ENCODE data around the gene ZNF526. TPM values are rescaled to one million over a fixed set of nuclear protein-coding genes. Genes with fewer than 3 reads are reported as not detected.

Gene ZNF526
- total RNA-seq, 4 donors from 2014 or later, result 4.6 to 7.9 (median 6.8) TPM

- peaks cover 16% of the 10 kb centered on the region in 2 donors for H3K36me3 ChIP-seq
- no peak overlapping the region for H3K27ac ChIP-seq
- no peak for DNase-seq
- no peaks in the 10 kb centered on the region for H3K27me3 ChIP-seq
- intact Hi-C loops (cut with DNase I), result no loop called here
- TF ChIP-seq POLR2A (IDR thresholded peaks at IDR 0.05) (no peak), CTCF (IDR thresholded peaks at IDR 0.05) (no peak)
- H3K9me3 ChIP-seq, result no peaks in the 10 kb centered on the region
- H3K4me1 ChIP-seq, result peaks cover 26 to 35% of the 10 kb centered on the region in 2 donors
- no peak overlapping the region for H3K4me3 ChIP-seq (replicated peaks in 1 of 3)
- 82% methylated on average over 11 of the region's 11 CpGs for WGBS, 2 donors
Observed at GRCh38 chr19:42214810-42215485, 5.2 kb upstream of the ZNF526 start.

- H3K36me3 ChIP-seq, result peaks cover 13 to 16% of the 10 kb centered on the region in 2 donors
- TF ChIP-seq POLR2A (IDR thresholded peaks at IDR 0.05), result no peak
- no peak for TF ChIP-seq CTCF (IDR thresholded peaks at IDR 0.05)
- intact Hi-C loops (cut with DNase I), result no loop called here
- H3K4me3 ChIP-seq (replicated peaks in 1 of 3), result peak overlapping the region; percentile 44 to 80 (median 68)
- no peaks in the 10 kb centered on the region for H3K27me3 ChIP-seq
- 2 to 5% methylated on average over 19 to 32 of the region's 79 CpGs for WGBS, 2 donors
- peak overlapping the region; percentile 79 to 100 (median 95) for H3K27ac ChIP-seq
- DNase-seq, result peak; percentile 47 to 58
- no peaks in the 10 kb centered on the region for H3K9me3 ChIP-seq
- H3K4me1 ChIP-seq, result peaks cover 33 to 45% of the 10 kb centered on the region in 2 donors
Observed at GRCh38 chr19:42216653-42217519, 3.2 kb upstream of the ZNF526 start.

- WGBS, 2 donors, result 16 to 17% methylated on average over 56 to 57 of the region's 57 CpGs
- Histone ChIP-seq H3K9me3 (no peaks in the 10 kb centered on the region), H3K4me3 (replicated peaks in 1 of 3) (peak within 1 kb of the TSS; percentile 44 to 80 (median 68)), H3K36me3 (peaks cover 10 to 16% of the 10 kb centered on the region in 2 donors), H3K27me3 (no peaks in the 10 kb centered on the region), H3K27ac (peak within 1 kb of the TSS; percentile 79 to 100 (median 95)), H3K4me1 (peaks cover 33 to 45% of the 10 kb centered on the region in 2 donors)
- intact Hi-C loops (cut with DNase I), result no loop called here
- TF ChIP-seq POLR2A (IDR thresholded peaks at IDR 0.05) (peak; percentile 19 to 95), CTCF (IDR thresholded peaks at IDR 0.05) (no peak)
- peak; percentile 95 to 98 for DNase-seq
Observed at GRCh38 chr19:42217520-42218437, 2.3 kb upstream of the ZNF526 start, which contains the start of gene DEDD2. Gene DEDD2 (minus strand): TSS chr19:42217677. CDS start chr19:42217007, 670 bp downstream.

- Histone ChIP-seq H3K36me3 (peaks cover 15% of the 10 kb centered on the region in 2 donors), H3K9me3 (no peaks in the 10 kb centered on the region), H3K4me1 (peaks cover 32 to 39% of the 10 kb centered on the region in 2 donors), H3K4me3 (replicated peaks in 1 of 3) (peak overlapping the region; percentile 33 to 72 (median 43)), H3K27me3 (no peaks in the 10 kb centered on the region), H3K27ac (peak overlapping the region in 1 of 3 donors; percentile 85)
- intact Hi-C loops (cut with DNase I), result no loop called here
- WGBS, 2 donors, result 2% methylated on average over 6 of the region's 6 CpGs
- no peak for TF ChIP-seq POLR2A (IDR thresholded peaks at IDR 0.05)
- no peak for DNase-seq
Observed at GRCh38 chr19:42220751-42221097, 612 bp downstream of the ZNF526 start.
